GM18909 (cell line): ENCODE results near the gene MICU1.

Experiments
- ATAC-seq: cut with Tn5 transposase; IDR thresholded peaks from one replicate; pipeline ENCODE4 v1.9.1; 2021; ENCODE audit warnings: mild to moderate bottlenecking; ENCODE audit not compliant: unreplicated experiment, poor library complexity

Gene MICU1

GRCh38 chr10:72320676-72321247 lies 305.1 kb downstream of the MICU1 start:
- peak; percentile 66 for ATAC-seq

- peak; percentile 57 for ATAC-seq
These were observed 306.2 kb downstream of the MICU1 start for GRCh38 chr10:72319416-72320254.

GRCh38 chr10:72318418-72319262 lies 307.2 kb downstream of the MICU1 start:
- no peak for ATAC-seq
